SK-N-SH (cell line): ENCODE data around the gene TBX6. TPM values are rescaled to one million over a fixed set of nuclear protein-coding genes. Genes with fewer than 3 reads are reported as not detected.

Source experiments
- CTCF ChIA-PET: fragments of 300-600, 350-600 bp; formaldehyde crosslinking; extraction: SDS; loops from one replicate; lab custom pipeline; 2021; lab: Yijun Ruan, JAX
- POLR2A ChIA-PET: fragments of 350-600 bp; sonication (Branson Sonifier 250); formaldehyde crosslinking; extraction: SDS; loops from one replicate; lab custom pipeline; 2020; ENCODE audit warnings: antibody characterized with exemption, inconsistent platforms; lab: Yijun Ruan, JAX
- DNase-seq: peaks from one replicate; pipeline ENCODE4 v3.0.0; 2012
- H2AFZ ChIP-seq: fragments of 200-600 bp; sonication (generic); 2 replicates; pipeline ENCODE4 v1.8.1; 2016; ENCODE audit warnings: antibody characterized with exemption, mild to moderate bottlenecking, low read depth
- H3F3A ChIP-seq: fragments of 200-600 bp; sonication (generic); replicated peaks from 2 replicates; pipeline ENCODE3; 2016; ENCODE audit warnings: antibody characterized with exemption, mild to moderate bottlenecking; ENCODE audit not compliant: insufficient read depth
- H3K27ac ChIP-seq, 2 experiments: fragments of 200-500 bp in 1 of 2; fragments of 200-600 bp in 1 of 2; sonication (Bioruptor generic) in 1 of 2; sonication (generic), shearing (Covaris generic) in 1 of 2; 2 replicates each; pipeline versions ENCODE4 v1.5.1 to v1.6.1; 2014 to 2016; ENCODE audit warnings: low read depth in 2 of 2, inconsistent platforms in 1 of 2, low read length in 1 of 2, mild to moderate bottlenecking in 1 of 2, mixed read lengths in 1 of 2
- H3K27me3 ChIP-seq: fragments of 200-600 bp; sonication (generic), shearing (Covaris generic); 2 replicates; pipeline ENCODE4 v1.6.1; 2016; ENCODE audit warnings: mixed run types; ENCODE audit not compliant: insufficient read depth
- H3K36me3 ChIP-seq, 2 experiments: fragments of 200-500 bp in 1 of 2; fragments of 200-600 bp in 1 of 2; sonication (Bioruptor generic) in 1 of 2; sonication (generic) in 1 of 2; replicated peaks in 1 of 2; 2 replicates each; pipeline versions ENCODE3 to v1.5.1; 2014 to 2016; ENCODE audit warnings: low read length in 1 of 2, mild to moderate bottlenecking in 1 of 2; ENCODE audit not compliant: insufficient read depth in 2 of 2, control insufficient read depth in 1 of 2
- H3K4me1 ChIP-seq, 2 experiments: fragments of 200-500 bp in 1 of 2; fragments of 200-600 bp in 1 of 2; sonication (Bioruptor generic) in 1 of 2; sonication (generic), shearing (Covaris generic) in 1 of 2; 2 replicates each; pipeline versions ENCODE4 v1.5.1 to v1.6.1; 2014 to 2016; ENCODE audit warnings: low read depth in 1 of 2, low read length in 1 of 2, mixed run types in 1 of 2; ENCODE audit not compliant: insufficient read depth in 2 of 2, control insufficient read depth in 1 of 2
- H3K4me2 ChIP-seq: fragments of 200-600 bp; sonication (generic), shearing (Covaris generic); 2 replicates; pipeline ENCODE4 v1.6.1; 2017; ENCODE audit warnings: mixed run types
- H3K4me3 ChIP-seq, 2 experiments: fragments of 200-500 bp in 1 of 2; fragments of 200-600 bp in 1 of 2; sonication (Bioruptor generic) in 1 of 2; sonication (generic), shearing (Covaris generic) in 1 of 2; 2 replicates each; pipeline versions ENCODE4 v1.5.1 to v1.8.1; 2014 to 2016; ENCODE audit warnings: low read depth in 2 of 2, inconsistent platforms in 1 of 2, low read length in 1 of 2, mild to moderate bottlenecking in 1 of 2, mixed read lengths in 1 of 2, moderate library complexity in 1 of 2
- H3K79me2 ChIP-seq: fragments of 200-600 bp; sonication (generic); 2 replicates; pipeline ENCODE4 v1.8.1; 2017; ENCODE audit warnings: mild to moderate bottlenecking; ENCODE audit not compliant: insufficient read depth
- H3K9ac ChIP-seq: fragments of 200-600 bp; sonication (generic); 2 replicates; pipeline ENCODE4 v1.6.1; 2017; ENCODE audit warnings: mixed run types
- H3K9me2 ChIP-seq: fragments of 200-600 bp; sonication (generic); 2 replicates; pipeline ENCODE4 v1.6.1; 2017; ENCODE audit warnings: mixed run types
- H3K9me3 ChIP-seq: fragments of 200-600 bp; sonication (generic); 2 replicates; pipeline ENCODE4 v1.6.1; 2017; ENCODE audit warnings: mixed run types, mild to moderate bottlenecking, moderate library complexity
- H4K20me1 ChIP-seq: fragments of 200-600 bp; sonication (generic); 2 replicates; pipeline ENCODE4 v1.6.1; 2017; ENCODE audit warnings: mild to moderate bottlenecking, mixed run types; ENCODE audit not compliant: insufficient read depth
- CHD2 ChIP-seq: fragments of 150-350 bp; IDR thresholded peaks from 2 replicates; pipeline ENCODE4 v1.6.1; 2018; ENCODE audit warnings: low read length; ENCODE audit not compliant: partially characterized antibody
- ELF1 ChIP-seq: IDR thresholded peaks from 2 replicates; pipeline ENCODE4 v1.4.0; 2012
- EZH2phosphoT487 ChIP-seq: fragments of 200-600 bp; sonication (generic); IDR thresholded peaks from 2 replicates; pipeline ENCODE4 v1.6.1; 2017; ENCODE audit warnings: low read depth, mixed run types, mild to moderate bottlenecking, antibody characterized with exemption, moderate library complexity, borderline replicate concordance
- GABPA ChIP-seq: IDR thresholded peaks from 2 replicates; pipeline ENCODE4 v1.4.0; 2012; ENCODE audit warnings: low read depth, mild to moderate bottlenecking
- MXI1 ChIP-seq: IDR thresholded peaks from 2 replicates; pipeline ENCODE4 v1.6.1; 2012; ENCODE audit warnings: mild to moderate bottlenecking, low read depth, low read length, improper control_type of control experiment
- NRF1 ChIP-seq: IDR thresholded peaks from 2 replicates; pipeline ENCODE4 v1.6.1; 2012; ENCODE audit warnings: low read depth, mild to moderate bottlenecking, low read length
- RAD21 ChIP-seq: IDR thresholded peaks from 2 replicates; pipeline ENCODE4 v1.6.1; 2012; ENCODE audit warnings: mild to moderate bottlenecking, low read length
- RXRA ChIP-seq: IDR thresholded peaks from 2 replicates; pipeline ENCODE4 v1.4.0; 2012; ENCODE audit warnings: low read depth, mild to moderate bottlenecking, borderline replicate concordance
- SIN3A ChIP-seq: IDR thresholded peaks from 2 replicates; pipeline ENCODE4 v1.6.1; 2012; ENCODE audit warnings: low read depth, mild to moderate bottlenecking, low read length, moderate library complexity, borderline replicate concordance
- SMC3 ChIP-seq: IDR thresholded peaks from 2 replicates; pipeline ENCODE4 v1.6.1; 2012; ENCODE audit warnings: low read depth, low read length, improper control_type of control experiment
- YY1 ChIP-seq: IDR thresholded peaks from 2 replicates; pipeline ENCODE4 v1.4.0; 2012; ENCODE audit warnings: low read depth, mild to moderate bottlenecking
- WGBS: methylation state at CpG from one replicate; pipeline ENCODE4 v1.1.6; 2017; ENCODE audit warnings: low lambda C conversion rate; 5-methylcytosine and 5-hydroxymethylcytosine counted together
- polyA plus RNA-seq, 3 experiments: library from polyadenylated mRNA; depleted of rRNA; stranded (reverse); fragments of >200 nt; gene quantifications; 2 replicates each; pipeline ENCODE4 v1.2.3, GENCODE V29; 2012
- TF ChIP-seq, protein P1 (sequence below): IDR thresholded peaks from 2 replicates; pipeline ENCODE4 v1.4.0; 2012; ENCODE audit warnings: low read depth
- TF ChIP-seq, protein P2 (sequence below): IDR thresholded peaks from 2 replicates; pipeline ENCODE4 v1.4.0; 2012; ENCODE audit warnings: low read depth, borderline replicate concordance
- TF ChIP-seq, protein P3 (sequence below): fragments of 200-600 bp; sonication (generic); IDR thresholded peaks from 2 replicates; pipeline ENCODE4 v1.6.1; 2017; ENCODE audit warnings: antibody characterized with exemption, mild to moderate bottlenecking, moderate library complexity

TBX6 gene, protein sequence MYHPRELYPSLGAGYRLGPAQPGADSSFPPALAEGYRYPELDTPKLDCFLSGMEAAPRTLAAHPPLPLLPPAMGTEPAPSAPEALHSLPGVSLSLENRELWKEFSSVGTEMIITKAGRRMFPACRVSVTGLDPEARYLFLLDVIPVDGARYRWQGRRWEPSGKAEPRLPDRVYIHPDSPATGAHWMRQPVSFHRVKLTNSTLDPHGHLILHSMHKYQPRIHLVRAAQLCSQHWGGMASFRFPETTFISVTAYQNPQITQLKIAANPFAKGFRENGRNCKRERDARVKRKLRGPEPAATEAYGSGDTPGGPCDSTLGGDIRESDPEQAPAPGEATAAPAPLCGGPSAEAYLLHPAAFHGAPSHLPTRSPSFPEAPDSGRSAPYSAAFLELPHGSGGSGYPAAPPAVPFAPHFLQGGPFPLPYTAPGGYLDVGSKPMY
- 0.16 and 0.18 TPM in 2 replicates for polyA plus RNA-seq (2012; rRNA removed)
- polyA plus RNA-seq (2012; cell fraction: cytosol; rRNA removed): 0.05 and 0.08 TPM in 2 replicates
- polyA plus RNA-seq (2012; cell fraction: nucleus; rRNA removed): 0.46 and 0.88 TPM in 2 replicates

DNA sequence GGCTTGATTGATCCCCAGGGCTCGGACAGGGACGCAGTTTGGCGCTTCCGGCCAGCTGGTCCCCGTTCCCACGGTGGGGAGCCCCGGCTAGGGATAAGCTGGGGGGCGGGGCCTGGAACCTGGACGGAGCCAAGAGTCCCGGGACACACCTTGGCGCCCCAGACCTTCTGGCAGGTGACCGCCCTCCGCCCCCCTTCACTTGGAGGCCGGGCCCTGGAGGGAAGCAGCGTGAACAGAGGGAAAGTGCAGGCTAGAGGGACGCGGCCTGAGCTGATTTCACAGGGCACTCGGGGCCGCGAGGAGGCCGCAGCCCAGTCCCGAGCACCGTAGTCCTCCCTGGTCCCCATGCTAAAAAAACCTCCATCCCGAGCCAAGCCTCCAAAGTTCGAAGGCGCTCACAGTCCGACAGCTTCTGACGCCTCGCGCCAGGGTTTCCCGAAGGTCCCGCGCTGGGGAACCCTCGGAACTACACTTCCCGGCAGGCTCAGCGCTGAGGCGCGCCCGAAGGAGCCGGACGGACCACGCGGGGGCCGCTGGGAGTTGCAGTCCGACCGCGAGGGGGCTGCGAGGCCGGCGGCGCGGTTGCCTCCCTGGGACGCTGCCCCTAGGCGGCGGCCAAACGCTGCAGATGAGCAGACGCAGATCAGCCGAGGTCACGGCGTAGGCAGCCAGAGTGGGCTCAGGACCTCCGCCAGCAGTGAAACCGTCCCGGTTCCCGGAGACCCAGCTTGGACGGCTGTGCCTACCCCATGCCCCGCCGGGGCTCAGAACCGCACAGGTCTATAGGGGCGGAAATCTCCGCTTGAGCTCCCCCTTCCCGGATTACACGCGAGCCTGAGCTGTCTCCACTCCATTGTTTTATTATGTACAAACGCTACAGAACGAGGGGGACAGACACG lies at the start of gene TBX6:
TBX6 (minus strand) TSS at position 451 of the 899 bp plus-strand sequence. CDS start 731 bp downstream, outside the sequence.
- peak within 1 kb of the TSS; percentile 58 to 61 for H3K4me3 ChIP-seq
- no peaks in the 10 kb centered on the region for H3K9me3 ChIP-seq
- peaks cover 30% of the 10 kb centered on the region for H3F3A ChIP-seq
- H2AFZ ChIP-seq: peak within 1 kb of the TSS; percentile 94; the same call in 1 of the 2 replicates
- no peaks in the 10 kb centered on the region for H4K20me1 ChIP-seq
- no peaks in the 10 kb centered on the region for H3K9me2 ChIP-seq
- no peaks in the 10 kb centered on the region for H3K36me3 ChIP-seq
- peaks cover 5 to 34% of the 10 kb centered on the region in 2 experiments; a peak in 2 of 4 replicates for H3K4me1 ChIP-seq
- H3K9ac ChIP-seq: peak within 1 kb of the TSS; percentile 49; the same call in 1 of the 2 replicates
- 2% methylated on average over 23 of the region's 76 CpGs for WGBS
- ChIA-PET CTCF (interaction anchor here (0.6 to 5.5 kb wide), 39 partner anchors 9 to 354 kb away, joined by 3 to 68 read pairs (median 6); partner anchors contain the start of genes ALDOA, CDIPT, CORO1A and GDPD3), POLR2A (interaction anchor here (0.9 to 6.9 kb wide), 7 partner anchors 10 to 39 kb away, joined by 3 to 57 read pairs (median 4); partner anchors contain the start of genes ALDOA and PPP4C)
- peak within 1 kb of the TSS; percentile 92 for H3K4me2 ChIP-seq
- peaks cover 4% of the 10 kb centered on the region; the same call in 1 of the 2 replicates for H3K79me2 ChIP-seq
- peak; percentile 95 for DNase-seq
- no peaks in the 10 kb centered on the region for H3K27me3 ChIP-seq
- TF ChIP-seq, protein P1, sequence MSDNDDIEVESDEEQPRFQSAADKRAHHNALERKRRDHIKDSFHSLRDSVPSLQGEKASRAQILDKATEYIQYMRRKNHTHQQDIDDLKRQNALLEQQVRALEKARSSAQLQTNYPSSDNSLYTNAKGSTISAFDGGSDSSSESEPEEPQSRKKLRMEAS: peak; percentile 64; the same call in 1 of the 2 replicates
- peak; percentile 39; the same call in 1 of the 2 replicates for TF ChIP-seq SIN3A
- TF ChIP-seq MXI1: peak; percentile 46; the same call in 1 of the 2 replicates
- TF ChIP-seq EZH2phosphoT487: no peak
- peak; percentile 48; the same call in 1 of the 2 replicates for TF ChIP-seq RXRA
- peak; percentile 47 for TF ChIP-seq SMC3
- TF ChIP-seq, protein P2, sequence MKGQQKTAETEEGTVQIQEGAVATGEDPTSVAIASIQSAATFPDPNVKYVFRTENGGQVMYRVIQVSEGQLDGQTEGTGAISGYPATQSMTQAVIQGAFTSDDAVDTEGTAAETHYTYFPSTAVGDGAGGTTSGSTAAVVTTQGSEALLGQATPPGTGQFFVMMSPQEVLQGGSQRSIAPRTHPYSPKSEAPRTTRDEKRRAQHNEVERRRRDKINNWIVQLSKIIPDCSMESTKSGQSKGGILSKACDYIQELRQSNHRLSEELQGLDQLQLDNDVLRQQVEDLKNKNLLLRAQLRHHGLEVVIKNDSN: no peak
- TF ChIP-seq NRF1: 0 out of 2 replicates have a peak, but pooled peaks have one; percentile 18
- peak; percentile 59 for TF ChIP-seq ELF1
- TF ChIP-seq GABPA: peak; percentile 48; the same call in 1 of the 2 replicates
- TF ChIP-seq, protein P3, sequence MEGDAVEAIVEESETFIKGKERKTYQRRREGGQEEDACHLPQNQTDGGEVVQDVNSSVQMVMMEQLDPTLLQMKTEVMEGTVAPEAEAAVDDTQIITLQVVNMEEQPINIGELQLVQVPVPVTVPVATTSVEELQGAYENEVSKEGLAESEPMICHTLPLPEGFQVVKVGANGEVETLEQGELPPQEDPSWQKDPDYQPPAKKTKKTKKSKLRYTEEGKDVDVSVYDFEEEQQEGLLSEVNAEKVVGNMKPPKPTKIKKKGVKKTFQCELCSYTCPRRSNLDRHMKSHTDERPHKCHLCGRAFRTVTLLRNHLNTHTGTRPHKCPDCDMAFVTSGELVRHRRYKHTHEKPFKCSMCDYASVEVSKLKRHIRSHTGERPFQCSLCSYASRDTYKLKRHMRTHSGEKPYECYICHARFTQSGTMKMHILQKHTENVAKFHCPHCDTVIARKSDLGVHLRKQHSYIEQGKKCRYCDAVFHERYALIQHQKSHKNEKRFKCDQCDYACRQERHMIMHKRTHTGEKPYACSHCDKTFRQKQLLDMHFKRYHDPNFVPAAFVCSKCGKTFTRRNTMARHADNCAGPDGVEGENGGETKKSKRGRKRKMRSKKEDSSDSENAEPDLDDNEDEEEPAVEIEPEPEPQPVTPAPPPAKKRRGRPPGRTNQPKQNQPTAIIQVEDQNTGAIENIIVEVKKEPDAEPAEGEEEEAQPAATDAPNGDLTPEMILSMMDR: peak; percentile 58
- TF ChIP-seq CHD2: peak; percentile 59
- no peak for TF ChIP-seq YY1
- peak; percentile 78 for TF ChIP-seq RAD21
- TF ChIP-seq, all 33 proteins: peak for 11
- peak within 1 kb of the TSS; percentile 50 to 89; a peak in 3 of 4 replicates for H3K27ac ChIP-seq
